Fibroblast of mammary gland (primary cell): Measurements from ENCODE around the gene SPTBN5.

Experiments used
- DNase-seq: peaks from one replicate; pipeline ENCODE4 v3.0.0-alpha.2; 2010; ENCODE audit warnings: low read depth
- H3K4me3 ChIP-seq: 2 replicates; pipeline ENCODE4 v1.5.1; 2011; ENCODE audit warnings: low read depth, mild to moderate bottlenecking, low read length, moderate library complexity; ENCODE audit not compliant: control insufficient read depth
- TF ChIP-seq, protein P1 (sequence below): conservative IDR thresholded peaks from 2 replicates; pipeline ENCODE4 v1.5.1; 2011; ENCODE audit warnings: low read depth, low read length, inconsistent platforms; ENCODE audit not compliant: control insufficient read depth, insufficient read depth

SPTBN5 gene

DNA sequence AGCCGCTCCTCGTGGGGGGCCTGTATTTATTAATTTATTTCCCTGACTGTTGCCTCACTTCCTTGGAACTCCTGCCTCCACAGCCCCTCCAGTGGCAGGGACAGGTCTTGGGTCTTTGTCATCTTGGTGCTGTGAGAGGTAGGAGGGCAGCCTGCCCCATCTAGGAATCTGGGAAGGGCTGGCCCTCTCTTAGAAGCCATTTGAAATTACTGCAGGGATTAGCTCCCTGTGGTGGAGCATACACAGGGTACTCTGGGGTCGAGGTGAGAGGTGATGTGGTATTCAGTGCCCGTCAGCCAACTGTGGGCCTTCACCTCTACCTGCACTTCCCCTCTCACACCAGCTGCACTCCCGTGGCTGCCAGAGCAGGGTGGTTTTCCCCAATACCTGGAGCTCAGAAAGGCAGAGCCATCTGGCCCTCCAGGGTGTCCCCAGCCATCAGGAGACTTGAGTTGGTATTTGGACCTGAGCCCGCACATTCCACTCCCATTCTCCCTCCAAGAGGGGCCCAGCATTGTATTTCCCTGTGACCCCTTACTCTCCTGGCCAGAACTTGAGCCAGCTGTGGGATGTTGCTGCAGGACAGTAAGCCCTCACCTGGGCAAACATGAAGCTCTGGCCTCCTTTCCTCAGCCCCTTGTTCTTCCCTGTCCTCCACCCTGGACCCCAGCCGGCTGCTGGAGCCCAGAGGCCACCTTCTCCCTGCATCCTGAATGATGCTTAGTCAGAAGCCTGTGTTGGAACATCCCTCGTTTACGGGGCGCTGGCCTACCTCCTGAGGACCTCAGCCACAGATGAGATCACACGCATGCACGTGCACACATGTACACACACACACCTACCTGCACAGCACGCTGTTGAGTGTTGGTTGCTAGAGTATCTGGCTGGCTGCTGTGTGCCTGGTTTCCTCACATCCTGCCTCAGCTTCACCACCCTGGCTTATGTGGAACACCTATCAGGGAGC lies 68.0 kb downstream of the SPTBN5 start:
- TF ChIP-seq, protein P1, sequence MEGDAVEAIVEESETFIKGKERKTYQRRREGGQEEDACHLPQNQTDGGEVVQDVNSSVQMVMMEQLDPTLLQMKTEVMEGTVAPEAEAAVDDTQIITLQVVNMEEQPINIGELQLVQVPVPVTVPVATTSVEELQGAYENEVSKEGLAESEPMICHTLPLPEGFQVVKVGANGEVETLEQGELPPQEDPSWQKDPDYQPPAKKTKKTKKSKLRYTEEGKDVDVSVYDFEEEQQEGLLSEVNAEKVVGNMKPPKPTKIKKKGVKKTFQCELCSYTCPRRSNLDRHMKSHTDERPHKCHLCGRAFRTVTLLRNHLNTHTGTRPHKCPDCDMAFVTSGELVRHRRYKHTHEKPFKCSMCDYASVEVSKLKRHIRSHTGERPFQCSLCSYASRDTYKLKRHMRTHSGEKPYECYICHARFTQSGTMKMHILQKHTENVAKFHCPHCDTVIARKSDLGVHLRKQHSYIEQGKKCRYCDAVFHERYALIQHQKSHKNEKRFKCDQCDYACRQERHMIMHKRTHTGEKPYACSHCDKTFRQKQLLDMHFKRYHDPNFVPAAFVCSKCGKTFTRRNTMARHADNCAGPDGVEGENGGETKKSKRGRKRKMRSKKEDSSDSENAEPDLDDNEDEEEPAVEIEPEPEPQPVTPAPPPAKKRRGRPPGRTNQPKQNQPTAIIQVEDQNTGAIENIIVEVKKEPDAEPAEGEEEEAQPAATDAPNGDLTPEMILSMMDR: no peak
- no peak overlapping the region for H3K4me3 ChIP-seq
- DNase-seq: no peak

DNA sequence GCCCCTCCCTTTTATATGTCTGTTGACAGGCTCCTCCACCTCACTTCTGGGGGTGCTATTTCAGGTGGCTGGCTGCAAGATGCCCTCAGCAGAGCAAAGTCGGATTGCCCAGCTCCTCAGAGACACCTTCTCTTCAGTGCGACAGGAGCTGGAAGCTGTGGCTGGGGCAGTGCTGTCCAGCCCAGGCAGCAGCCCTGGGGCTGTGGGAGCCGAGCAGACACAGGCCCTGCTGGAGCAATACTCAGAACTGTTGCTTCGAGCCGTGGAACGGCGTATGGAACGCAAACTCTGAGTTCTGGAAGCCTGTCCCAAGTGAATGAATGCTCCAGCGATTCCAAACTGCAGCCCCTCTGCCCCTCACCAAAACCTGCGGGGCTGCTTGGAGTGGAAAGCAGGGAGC lies 68.7 kb downstream of the SPTBN5 start:
- H3K4me3 ChIP-seq: no peak overlapping the region
- TF ChIP-seq, protein P1: no peak

DNA sequence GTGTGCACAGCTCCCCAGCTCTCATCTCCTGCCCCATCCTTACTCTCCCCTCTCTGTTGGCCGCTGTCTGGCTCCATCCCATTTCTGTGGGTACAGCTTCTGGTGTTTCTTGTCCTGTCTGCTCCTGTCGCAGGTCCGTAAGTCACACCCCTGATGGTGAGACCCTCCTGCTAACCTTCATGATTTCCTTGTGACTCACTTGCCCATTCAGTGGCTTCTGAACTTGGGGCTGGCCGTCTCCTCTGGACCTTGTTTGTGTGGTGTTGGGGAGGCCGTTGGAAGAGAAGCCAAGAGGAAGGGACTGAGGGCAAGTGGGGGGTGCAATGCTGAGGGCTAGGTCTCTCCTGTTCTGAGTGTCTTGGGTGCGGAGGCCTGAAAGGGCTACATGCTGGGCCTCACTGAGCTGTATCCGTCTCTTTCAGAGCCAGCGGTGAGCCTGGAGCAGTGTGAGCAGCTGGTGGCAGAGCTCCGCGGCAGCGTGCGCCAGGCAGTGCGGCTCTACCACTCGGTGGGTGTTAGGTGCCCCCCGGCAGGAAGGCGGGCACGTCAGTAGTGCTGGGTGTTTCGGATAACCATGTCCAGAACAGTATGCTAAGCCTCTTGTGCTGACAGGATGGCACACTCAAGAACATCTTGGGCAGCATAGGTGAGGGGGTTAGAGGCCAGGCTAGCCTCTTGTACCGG lies 69.6 kb downstream of the SPTBN5 start:
- DNase-seq: no peak
- H3K4me3 ChIP-seq: no peak overlapping the region
- TF ChIP-seq, protein P1: no peak

More for the DNA sequence above, 68.7 kb downstream of the SPTBN5 start:
- DNase-seq: no peak

DNA sequence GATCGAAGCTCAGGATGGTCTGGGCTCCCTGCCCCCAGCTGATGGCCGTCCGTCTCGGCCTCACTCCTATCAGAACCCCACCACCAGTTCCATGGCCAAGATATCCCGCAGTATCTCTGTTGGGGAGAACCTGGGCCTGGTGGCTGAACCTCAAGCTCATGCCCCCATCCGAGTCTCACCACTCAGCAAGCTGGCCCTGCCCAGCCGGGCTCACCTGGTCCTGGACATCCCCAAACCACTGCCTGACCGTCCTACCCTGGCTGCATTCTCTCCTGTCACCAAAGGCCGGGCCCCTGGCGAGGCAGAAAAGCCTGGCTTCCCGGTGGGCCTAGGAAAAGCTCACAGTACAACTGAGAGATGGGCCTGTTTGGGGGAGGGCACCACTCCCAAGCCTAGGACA lies 70.4 kb downstream of the SPTBN5 start:
- no peak for DNase-seq
- no peak overlapping the region for H3K4me3 ChIP-seq
- TF ChIP-seq, protein P1: no peak

DNA sequence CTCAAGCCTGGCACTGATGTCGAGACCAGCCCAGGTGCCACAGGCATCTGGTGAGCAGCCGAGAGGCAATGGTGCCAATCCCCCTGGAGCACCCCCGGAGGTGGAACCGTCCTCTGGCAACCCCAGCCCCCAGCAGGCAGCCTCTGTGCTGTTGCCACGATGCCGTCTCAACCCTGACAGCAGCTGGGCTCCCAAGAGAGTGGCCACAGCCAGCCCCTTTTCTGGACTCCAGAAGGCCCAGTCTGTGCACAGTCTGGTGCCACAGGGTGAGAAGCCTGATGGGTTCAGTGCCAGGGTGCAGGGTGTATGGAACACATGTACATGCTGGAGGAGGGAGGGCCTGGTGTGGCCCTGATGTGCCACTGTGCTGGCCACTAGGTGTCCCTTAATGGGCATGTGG lies 70.9 kb downstream of the SPTBN5 start:
- no peak overlapping the region for H3K4me3 ChIP-seq
- DNase-seq: no peak
- TF ChIP-seq, protein P1: no peak

DNA sequence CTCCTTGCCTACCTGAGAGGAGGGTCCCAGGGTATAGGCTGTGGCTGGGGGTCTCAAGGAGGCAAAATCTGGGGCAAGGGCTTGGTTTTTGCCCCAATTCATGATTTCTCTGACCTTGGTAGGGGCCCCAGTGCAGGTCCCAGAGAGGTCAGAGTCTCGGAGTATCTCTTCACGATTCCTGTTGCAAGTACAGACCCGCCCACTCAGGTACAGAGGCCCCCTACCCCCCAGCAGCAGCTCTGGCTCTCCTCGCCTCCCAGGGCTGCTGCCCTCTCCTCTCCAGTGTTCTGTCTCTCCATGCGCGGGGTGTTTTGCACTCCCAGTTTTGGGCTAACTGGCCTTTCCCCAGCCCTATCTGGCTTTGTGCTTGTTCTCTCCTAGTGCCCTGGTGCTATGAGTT lies 71.4 kb downstream of the SPTBN5 start:
- TF ChIP-seq, protein P1: no peak

More for the DNA sequence above, 71.4 kb downstream of the SPTBN5 start:
- no peak overlapping the region for H3K4me3 ChIP-seq
- no peak for DNase-seq
